ENCODE results near the gene HGFAC. TPM values are rescaled to one million over a fixed set of nuclear protein-coding genes. Genes with fewer than 3 reads are reported as not detected.

The HGFAC gene
- total and polyA plus RNA-seq, 2 of the 13 experiments (the other 11 are each of a cell fraction or from before 2014, with no cell fraction given), result 8.5 to 63.6 TPM

DNA sequence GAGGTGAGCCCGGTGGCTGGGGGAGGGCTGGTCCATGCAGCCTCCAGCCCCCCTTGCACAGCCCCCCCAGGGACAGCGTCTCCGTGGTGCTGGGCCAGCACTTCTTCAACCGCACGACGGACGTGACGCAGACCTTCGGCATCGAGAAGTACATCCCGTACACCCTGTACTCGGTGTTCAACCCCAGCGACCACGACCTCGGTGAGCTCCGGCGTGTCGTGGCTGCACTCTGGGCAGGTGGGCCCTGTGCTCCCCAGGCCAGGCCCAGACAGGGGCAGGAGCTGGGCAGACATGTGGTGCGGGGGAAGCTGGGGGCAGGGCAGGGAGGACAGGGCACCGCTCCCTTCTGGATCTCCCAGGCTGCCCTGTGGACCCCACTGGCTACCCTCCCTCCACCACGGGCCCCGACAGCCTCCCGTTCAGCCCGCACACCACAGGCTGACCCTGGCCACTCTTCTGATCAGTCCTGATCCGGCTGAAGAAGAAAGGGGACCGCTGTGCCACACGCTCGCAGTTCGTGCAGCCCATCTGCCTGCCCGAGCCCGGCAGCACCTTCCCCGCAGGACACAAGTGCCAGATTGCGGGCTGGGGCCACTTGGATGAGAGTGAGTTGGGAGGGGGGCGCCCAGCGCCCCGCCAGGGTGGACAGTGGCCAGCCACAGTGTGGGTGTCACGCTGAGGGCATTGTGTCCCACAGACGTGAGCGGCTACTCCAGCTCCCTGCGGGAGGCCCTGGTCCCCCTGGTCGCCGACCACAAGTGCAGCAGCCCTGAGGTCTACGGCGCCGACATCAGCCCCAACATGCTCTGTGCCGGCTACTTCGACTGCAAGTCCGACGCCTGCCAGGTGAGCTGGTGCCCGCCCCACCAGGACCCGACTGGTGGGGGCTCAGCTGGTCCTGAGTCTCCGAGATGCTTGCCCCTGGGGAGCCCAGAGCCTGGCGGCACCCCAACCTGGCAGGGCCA lies 5.9 kb downstream of the HGFAC start:
- Histone ChIP-seq H3K9ac (ENCODE audit: insufficient read depth, low read depth, low read length) (no peak overlapping the region), H3K9me3 (ENCODE audit: low read length) (no peaks in the 10 kb centered on the region), H3K36me3 (replicated peaks in 1 of 2; ENCODE audit: control insufficient read depth in 1 of 2, insufficient read depth in 2 of 2, low read length in 2 of 2) (no peaks in the 10 kb centered on the region), H3K4me1 (ENCODE audit: insufficient read depth, low read length) (peaks cover 38% of the 10 kb centered on the region), H3K79me2 (ENCODE audit: insufficient read depth, low read length) (no peaks in the 10 kb centered on the region), H3K4me2 (ENCODE audit: low read depth, low read length) (no peak overlapping the region), H3K27ac (ENCODE audit: extremely low read length, insufficient read depth, low read length) (no peak overlapping the region), H2AFZ (ENCODE audit: low read length) (no peak overlapping the region), H3K4me3 (replicated peaks in 1 of 3; ENCODE audit: insufficient read depth in 1 of 3, low read depth in 2 of 3, low read length in 3 of 3) (no peak overlapping the region), H3K27me3 (ENCODE audit: control insufficient read depth in 1 of 2, insufficient read depth in 2 of 2, low read length in 2 of 2) (no peaks in the 10 kb centered on the region), H4K20me1 (ENCODE audit: insufficient read depth, low read length) (no peaks in the 10 kb centered on the region)
- FAIRE-seq (no peak), DNase-seq (ENCODE audit: low spot score) (no peak), ATAC-seq (no peak)
- ChIA-PET POLR2A (no interaction called here), CTCF (ENCODE audit: low intra/inter-chr PET ratio, low total read pairs) (no interaction called here)
- TF ChIP-seq, protein P1, sequence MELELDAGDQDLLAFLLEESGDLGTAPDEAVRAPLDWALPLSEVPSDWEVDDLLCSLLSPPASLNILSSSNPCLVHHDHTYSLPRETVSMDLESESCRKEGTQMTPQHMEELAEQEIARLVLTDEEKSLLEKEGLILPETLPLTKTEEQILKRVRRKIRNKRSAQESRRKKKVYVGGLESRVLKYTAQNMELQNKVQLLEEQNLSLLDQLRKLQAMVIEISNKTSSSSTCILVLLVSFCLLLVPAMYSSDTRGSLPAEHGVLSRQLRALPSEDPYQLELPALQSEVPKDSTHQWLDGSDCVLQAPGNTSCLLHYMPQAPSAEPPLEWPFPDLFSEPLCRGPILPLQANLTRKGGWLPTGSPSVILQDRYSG (CRISPR knock-in tag; IDR thresholded peaks at IDR 0.05), result no peak
- peak; percentile 9; the same call in 1 of the 2 replicates for TF ChIP-seq RBFOX2 (IDR thresholded peaks at IDR 0.05; ENCODE audit: low read depth, low read length)
- intact Hi-C loops (cut with micrococcal nuclease; ENCODE audit: unreplicated experiment) (no loop called here), in situ Hi-C loops (cut with HindIII; ENCODE audit: extremely low pct_ligation_motif_present, low pct_unique_long_range_greater_than_20kb) (loop anchor here (5.0 kb wide), 1 partner anchor 100 kb away; no protein-coding TSS in a partner anchor)
- 93% methylated on average over 30 of the region's 53 CpGs for WGBS (ENCODE audit: low lambda C conversion rate)
- no TSS peak for BruUV-seq (replicated peaks)

DNA sequence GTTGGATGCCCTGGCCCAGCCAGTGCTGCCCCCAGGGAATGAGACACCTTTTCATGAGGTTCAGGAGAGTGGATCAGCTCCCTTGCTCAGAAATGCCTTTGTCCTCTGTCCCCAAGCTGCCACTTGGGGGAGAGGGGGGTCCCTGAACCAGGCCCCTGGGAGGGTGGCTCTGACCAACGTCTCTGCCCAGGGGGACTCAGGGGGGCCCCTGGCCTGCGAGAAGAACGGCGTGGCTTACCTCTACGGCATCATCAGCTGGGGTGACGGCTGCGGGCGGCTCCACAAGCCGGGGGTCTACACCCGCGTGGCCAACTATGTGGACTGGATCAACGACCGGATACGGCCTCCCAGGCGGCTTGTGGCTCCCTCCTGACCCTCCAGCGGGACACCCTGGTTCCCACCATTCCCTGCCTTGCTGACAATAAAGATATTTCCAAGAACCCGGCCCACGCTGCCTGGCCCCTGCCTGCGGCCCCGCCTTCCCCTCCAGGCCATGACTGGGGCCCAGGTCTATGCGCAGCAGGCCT lies 7.3 kb downstream of the HGFAC start:
- intact Hi-C loops (cut with micrococcal nuclease; ENCODE audit: unreplicated experiment), result no loop called here
- 96% methylated on average over 16 of the region's 21 CpGs for WGBS (ENCODE audit: low lambda C conversion rate)
- Histone ChIP-seq H3K27ac (ENCODE audit: extremely low read length, insufficient read depth, low read length) (no peak overlapping the region), H3K27me3 (ENCODE audit: control insufficient read depth in 1 of 2, insufficient read depth in 2 of 2, low read length in 2 of 2) (no peaks in the 10 kb centered on the region), H3K4me3 (replicated peaks in 1 of 3; ENCODE audit: insufficient read depth in 1 of 3, low read depth in 2 of 3, low read length in 3 of 3) (no peak overlapping the region), H3K79me2 (ENCODE audit: insufficient read depth, low read length) (no peaks in the 10 kb centered on the region), H3K36me3 (replicated peaks in 1 of 2; ENCODE audit: control insufficient read depth in 1 of 2, insufficient read depth in 2 of 2, low read length in 2 of 2) (no peaks in the 10 kb centered on the region), H3K9me3 (ENCODE audit: low read length) (no peaks in the 10 kb centered on the region), H3K4me2 (ENCODE audit: low read depth, low read length) (no peak overlapping the region), H3K4me1 (ENCODE audit: insufficient read depth, low read length) (peaks cover 27% of the 10 kb centered on the region), H2AFZ (ENCODE audit: low read length) (no peak overlapping the region), H3K9ac (ENCODE audit: insufficient read depth, low read depth, low read length) (no peak overlapping the region), H4K20me1 (ENCODE audit: insufficient read depth, low read length) (no peaks in the 10 kb centered on the region)
- no peak for FAIRE-seq
- POLR2A ChIA-PET, result no interaction called here
- CTCF ChIA-PET (ENCODE audit: low intra/inter-chr PET ratio, low total read pairs), result no interaction called here
- in situ Hi-C loops (cut with HindIII; ENCODE audit: extremely low pct_ligation_motif_present, low pct_unique_long_range_greater_than_20kb), result loop anchor here (5.0 kb wide), 1 partner anchor 102 kb away; no protein-coding TSS in a partner anchor
- ATAC-seq, result no peak
- DNase-seq (ENCODE audit: low spot score), result no peak
- no TSS peak for BruUV-seq (replicated peaks)
- TF ChIP-seq NR2F6 (IDR thresholded peaks at IDR 0.05) (no peak), NR2F6 (CRISPR knock-in tag; IDR thresholded peaks at IDR 0.05) (no peak), ZFP36 (IDR thresholded peaks at IDR 0.05; ENCODE audit: borderline replicate concordance, low read depth, low read length, partially characterized antibody) (no peak), ARNT2 (CRISPR knock-in tag; IDR thresholded peaks at IDR 0.05; ENCODE audit: low read depth) (no peak), ZNF282 (IDR thresholded peaks at IDR 0.05; ENCODE audit: partially characterized antibody) (no peak), ATM (IDR thresholded peaks at IDR 0.05; ENCODE audit: borderline replicate concordance) (no peak), POLR2AphosphoS2 (IDR thresholded peaks at IDR 0.05; ENCODE audit: low read depth, low read length) (no peak), RBFOX2 (IDR thresholded peaks at IDR 0.05; ENCODE audit: low read depth, low read length) (peak; percentile 56; the same call in 1 of the 2 replicates), MBNL3 (CRISPR knock-in tag; conservative IDR thresholded peaks at IDR 0.05) (no peak), ZNF562 (CRISPR knock-in tag; IDR thresholded peaks at IDR 0.05; ENCODE audit: borderline replicate concordance) (no peak)
- TF ChIP-seq, protein P2, sequence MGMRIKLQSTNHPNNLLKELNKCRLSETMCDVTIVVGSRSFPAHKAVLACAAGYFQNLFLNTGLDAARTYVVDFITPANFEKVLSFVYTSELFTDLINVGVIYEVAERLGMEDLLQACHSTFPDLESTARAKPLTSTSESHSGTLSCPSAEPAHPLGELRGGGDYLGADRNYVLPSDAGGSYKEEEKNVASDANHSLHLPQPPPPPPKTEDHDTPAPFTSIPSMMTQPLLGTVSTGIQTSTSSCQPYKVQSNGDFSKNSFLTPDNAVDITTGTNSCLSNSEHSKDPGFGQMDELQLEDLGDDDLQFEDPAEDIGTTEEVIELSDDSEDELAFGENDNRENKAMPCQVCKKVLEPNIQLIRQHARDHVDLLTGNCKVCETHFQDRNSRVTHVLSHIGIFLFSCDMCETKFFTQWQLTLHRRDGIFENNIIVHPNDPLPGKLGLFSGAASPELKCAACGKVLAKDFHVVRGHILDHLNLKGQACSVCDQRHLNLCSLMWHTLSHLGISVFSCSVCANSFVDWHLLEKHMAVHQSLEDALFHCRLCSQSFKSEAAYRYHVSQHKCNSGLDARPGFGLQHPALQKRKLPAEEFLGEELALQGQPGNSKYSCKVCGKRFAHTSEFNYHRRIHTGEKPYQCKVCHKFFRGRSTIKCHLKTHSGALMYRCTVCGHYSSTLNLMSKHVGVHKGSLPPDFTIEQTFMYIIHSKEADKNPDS (CRISPR knock-in tag; IDR thresholded peaks at IDR 0.05), result 0 out of 2 replicates have a peak, but pooled peaks have one; percentile 6
- TF ChIP-seq, protein P3, sequence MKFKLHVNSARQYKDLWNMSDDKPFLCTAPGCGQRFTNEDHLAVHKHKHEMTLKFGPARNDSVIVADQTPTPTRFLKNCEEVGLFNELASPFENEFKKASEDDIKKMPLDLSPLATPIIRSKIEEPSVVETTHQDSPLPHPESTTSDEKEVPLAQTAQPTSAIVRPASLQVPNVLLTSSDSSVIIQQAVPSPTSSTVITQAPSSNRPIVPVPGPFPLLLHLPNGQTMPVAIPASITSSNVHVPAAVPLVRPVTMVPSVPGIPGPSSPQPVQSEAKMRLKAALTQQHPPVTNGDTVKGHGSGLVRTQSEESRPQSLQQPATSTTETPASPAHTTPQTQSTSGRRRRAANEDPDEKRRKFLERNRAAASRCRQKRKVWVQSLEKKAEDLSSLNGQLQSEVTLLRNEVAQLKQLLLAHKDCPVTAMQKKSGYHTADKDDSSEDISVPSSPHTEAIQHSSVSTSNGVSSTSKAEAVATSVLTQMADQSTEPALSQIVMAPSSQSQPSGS (CRISPR knock-in tag; IDR thresholded peaks at IDR 0.05), result no peak

Data from HepG2 (cell line).